Measurements from ENCODE around the gene RHEX. TPM values are rescaled to one million over a fixed set of nuclear protein-coding genes. Genes with fewer than 3 reads are reported as not detected.

The RHEX gene
- total RNA-seq, 1 donor from 2014 or later = not detected

DNA sequence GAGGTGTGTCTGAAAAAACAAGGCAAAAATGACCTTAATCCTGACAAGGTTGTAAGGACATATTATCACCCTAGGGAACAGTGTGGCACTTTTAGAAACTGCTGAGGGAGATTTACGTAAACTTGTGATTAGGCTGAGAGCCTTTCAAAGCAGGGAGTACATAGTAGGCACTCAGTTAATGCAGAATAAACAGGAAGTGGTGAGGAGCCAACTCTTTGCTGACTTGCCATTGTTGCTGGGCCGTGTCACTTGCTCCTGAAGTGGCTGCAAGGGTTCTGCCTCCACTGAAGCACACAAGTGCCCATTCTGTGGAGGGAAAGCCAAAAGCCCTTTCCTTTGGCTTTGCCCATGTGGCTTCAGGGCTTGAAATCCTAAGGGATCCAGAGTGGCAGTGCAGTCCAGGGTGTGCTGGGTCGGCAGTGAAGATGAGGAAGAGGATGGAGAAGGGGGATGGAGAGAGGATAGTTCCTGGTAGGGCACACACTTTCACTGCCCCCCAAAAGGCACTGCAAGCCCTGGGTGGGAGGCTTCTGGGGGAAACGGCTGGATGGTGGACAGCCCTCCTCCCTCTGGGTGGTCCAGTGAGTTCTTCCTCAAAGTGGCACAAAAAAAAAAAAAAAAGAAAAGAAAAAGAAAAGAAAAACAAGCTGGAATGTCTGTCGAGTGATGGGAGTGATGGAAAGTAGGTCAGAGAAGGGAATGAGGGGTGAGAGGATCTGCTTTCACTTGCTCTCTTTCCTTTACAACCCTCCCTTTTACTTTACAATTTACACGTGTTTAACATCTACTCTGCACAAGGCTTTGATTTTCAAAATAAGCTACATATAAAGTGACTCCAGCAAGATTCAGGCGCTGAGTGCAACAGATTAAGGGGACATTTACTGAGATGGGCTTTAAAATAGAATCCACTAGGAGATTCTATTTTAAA lies 13.7 kb upstream of the RHEX start:
- DNase-seq (ENCODE audit: low spot score) = no peak
- Mint-ChIP-seq H3K4me1 (ENCODE audit: low read depth) (no peaks in the 10 kb centered on the region), H3K4me3 (ENCODE audit: unreplicated experiment) (no peak overlapping the region), H3K27ac (ENCODE audit: unreplicated experiment) (no peak overlapping the region), H3K9me3 (ENCODE audit: low read depth) (no peaks in the 10 kb centered on the region), H3K36me3 (ENCODE audit: low read depth) (no peaks in the 10 kb centered on the region), H3K27me3 (ENCODE audit: low read depth) (peaks cover 51% of the 10 kb centered on the region)
- TF ChIP-seq, protein P1, sequence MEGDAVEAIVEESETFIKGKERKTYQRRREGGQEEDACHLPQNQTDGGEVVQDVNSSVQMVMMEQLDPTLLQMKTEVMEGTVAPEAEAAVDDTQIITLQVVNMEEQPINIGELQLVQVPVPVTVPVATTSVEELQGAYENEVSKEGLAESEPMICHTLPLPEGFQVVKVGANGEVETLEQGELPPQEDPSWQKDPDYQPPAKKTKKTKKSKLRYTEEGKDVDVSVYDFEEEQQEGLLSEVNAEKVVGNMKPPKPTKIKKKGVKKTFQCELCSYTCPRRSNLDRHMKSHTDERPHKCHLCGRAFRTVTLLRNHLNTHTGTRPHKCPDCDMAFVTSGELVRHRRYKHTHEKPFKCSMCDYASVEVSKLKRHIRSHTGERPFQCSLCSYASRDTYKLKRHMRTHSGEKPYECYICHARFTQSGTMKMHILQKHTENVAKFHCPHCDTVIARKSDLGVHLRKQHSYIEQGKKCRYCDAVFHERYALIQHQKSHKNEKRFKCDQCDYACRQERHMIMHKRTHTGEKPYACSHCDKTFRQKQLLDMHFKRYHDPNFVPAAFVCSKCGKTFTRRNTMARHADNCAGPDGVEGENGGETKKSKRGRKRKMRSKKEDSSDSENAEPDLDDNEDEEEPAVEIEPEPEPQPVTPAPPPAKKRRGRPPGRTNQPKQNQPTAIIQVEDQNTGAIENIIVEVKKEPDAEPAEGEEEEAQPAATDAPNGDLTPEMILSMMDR (IDR thresholded peaks at IDR 0.05) = no peak

- H3K4me1 Mint-ChIP-seq (ENCODE audit: low read depth) = no peaks in the 10 kb centered on the region
- no peaks in the 10 kb centered on the region for H3K36me3 Mint-ChIP-seq (ENCODE audit: low read depth)
- no peak overlapping the region for H3K27ac Mint-ChIP-seq (ENCODE audit: unreplicated experiment)
- TF ChIP-seq, protein P1 (IDR thresholded peaks at IDR 0.05) = no peak
- no peak overlapping the region for H3K4me3 Mint-ChIP-seq (ENCODE audit: unreplicated experiment)
- H3K9me3 Mint-ChIP-seq (ENCODE audit: low read depth) = no peaks in the 10 kb centered on the region
- no peak for DNase-seq (ENCODE audit: low spot score)
- peaks cover 43% of the 10 kb centered on the region for H3K27me3 Mint-ChIP-seq (ENCODE audit: low read depth)
Measured at GRCh38 chr1:206040328-206040727, 12.6 kb upstream of the RHEX start.

DNA sequence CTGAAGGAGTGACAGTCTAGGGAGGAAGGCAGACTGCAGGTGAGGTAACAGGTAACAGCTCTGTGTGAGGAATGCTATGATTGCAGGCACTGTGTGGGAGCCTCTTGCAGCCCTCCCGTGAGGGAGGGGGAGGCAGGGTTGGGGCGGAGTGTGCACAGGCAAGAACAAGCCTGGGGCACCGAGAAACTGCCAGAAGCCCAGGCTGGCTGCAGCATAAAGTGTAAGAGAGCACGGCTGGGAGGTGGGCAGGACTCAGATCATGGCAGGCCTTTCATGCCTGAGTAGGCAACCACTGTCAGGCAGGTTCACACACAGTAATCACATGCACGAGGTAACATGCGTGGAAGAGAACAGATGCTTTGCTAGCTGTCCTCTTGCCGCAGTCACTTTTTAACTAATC lies 11.3 kb upstream of the RHEX start:
- Mint-ChIP-seq H3K27ac (ENCODE audit: unreplicated experiment) (no peak overlapping the region), H3K4me1 (ENCODE audit: low read depth) (no peaks in the 10 kb centered on the region), H3K4me3 (ENCODE audit: unreplicated experiment) (no peak overlapping the region), H3K36me3 (ENCODE audit: low read depth) (no peaks in the 10 kb centered on the region), H3K27me3 (ENCODE audit: low read depth) (peaks cover 34% of the 10 kb centered on the region), H3K9me3 (ENCODE audit: low read depth) (no peaks in the 10 kb centered on the region)
- TF ChIP-seq, protein P1 (IDR thresholded peaks at IDR 0.05) = no peak
- no peak for DNase-seq (ENCODE audit: low spot score)

GRCh38 chr1:206047271-206047670 lies 5.7 kb upstream of the RHEX start:
- peaks cover 12% of the 10 kb centered on the region for H3K27me3 Mint-ChIP-seq (ENCODE audit: low read depth)
- H3K9me3 Mint-ChIP-seq (ENCODE audit: low read depth) = no peaks in the 10 kb centered on the region
- DNase-seq (ENCODE audit: low spot score) = no peak
- no peaks in the 10 kb centered on the region for H3K4me1 Mint-ChIP-seq (ENCODE audit: low read depth)
- no peak overlapping the region for H3K27ac Mint-ChIP-seq (ENCODE audit: unreplicated experiment)
- H3K4me3 Mint-ChIP-seq (ENCODE audit: unreplicated experiment) = no peak overlapping the region
- TF ChIP-seq, protein P1 (IDR thresholded peaks at IDR 0.05) = no peak
- H3K36me3 Mint-ChIP-seq (ENCODE audit: low read depth) = no peaks in the 10 kb centered on the region

GRCh38 chr1:206048582-206048981 lies 4.4 kb upstream of the RHEX start:
- TF ChIP-seq, protein P1 (IDR thresholded peaks at IDR 0.05) = no peak
- Mint-ChIP-seq H3K27ac (ENCODE audit: unreplicated experiment) (no peak overlapping the region), H3K36me3 (ENCODE audit: low read depth) (no peaks in the 10 kb centered on the region), H3K4me3 (ENCODE audit: unreplicated experiment) (no peak overlapping the region), H3K9me3 (ENCODE audit: low read depth) (no peaks in the 10 kb centered on the region), H3K4me1 (ENCODE audit: low read depth) (no peaks in the 10 kb centered on the region), H3K27me3 (ENCODE audit: low read depth) (peaks cover 9% of the 10 kb centered on the region)
- DNase-seq (ENCODE audit: low spot score) = no peak

Data from chondrocyte (in vitro differentiated cells).